ENCODE measurements around the gene SLX4IP. TPM values are rescaled to one million over a fixed set of nuclear protein-coding genes. Genes with fewer than 3 reads are reported as not detected.

SLX4IP gene
- total and polyA plus RNA-seq, 2 of the 13 experiments (the other 11 are each of a cell fraction or from before 2014, with no cell fraction given): 3.6 to 7.3 TPM

GRCh38 chr20:10553326-10553984 lies 118.3 kb downstream of the SLX4IP start (continued):
- TF ChIP-seq DMTF1 (CRISPR knock-in tag; IDR thresholded peaks at IDR 0.05) (no peak), ZNF530 (CRISPR knock-in tag; IDR thresholded peaks at IDR 0.05; ENCODE audit: low read depth) (no peak), NBN (conservative IDR thresholded peaks at IDR 0.05) (no peak), RCOR2 (CRISPR knock-in tag; IDR thresholded peaks at IDR 0.05) (peak; percentile 24; the same call in 1 of the 2 replicates), YY1 (IDR thresholded peaks at IDR 0.05; ENCODE audit: insufficient read depth, insufficient replicate concordance, low read depth, low read length) (peak; percentile 28), SETDB1 (CRISPR knock-in tag; IDR thresholded peaks at IDR 0.05; ENCODE audit: borderline replicate concordance) (no peak), KDM6A (CRISPR knock-in tag; IDR thresholded peaks at IDR 0.05; ENCODE audit: low read depth) (no peak), ZNF572 (CRISPR knock-in tag; IDR thresholded peaks at IDR 0.05) (no peak), ZSCAN25 (CRISPR knock-in tag; IDR thresholded peaks at IDR 0.05) (no peak), ZFP36L2 (CRISPR knock-in tag; IDR thresholded peaks at IDR 0.05) (no peak; the same call in 1 of the 2 replicates), ZNF468 (CRISPR knock-in tag; IDR thresholded peaks at IDR 0.05) (no peak), AFF4 (CRISPR knock-in tag; IDR thresholded peaks at IDR 0.05) (no peak)
- TF ChIP-seq, protein P1, sequence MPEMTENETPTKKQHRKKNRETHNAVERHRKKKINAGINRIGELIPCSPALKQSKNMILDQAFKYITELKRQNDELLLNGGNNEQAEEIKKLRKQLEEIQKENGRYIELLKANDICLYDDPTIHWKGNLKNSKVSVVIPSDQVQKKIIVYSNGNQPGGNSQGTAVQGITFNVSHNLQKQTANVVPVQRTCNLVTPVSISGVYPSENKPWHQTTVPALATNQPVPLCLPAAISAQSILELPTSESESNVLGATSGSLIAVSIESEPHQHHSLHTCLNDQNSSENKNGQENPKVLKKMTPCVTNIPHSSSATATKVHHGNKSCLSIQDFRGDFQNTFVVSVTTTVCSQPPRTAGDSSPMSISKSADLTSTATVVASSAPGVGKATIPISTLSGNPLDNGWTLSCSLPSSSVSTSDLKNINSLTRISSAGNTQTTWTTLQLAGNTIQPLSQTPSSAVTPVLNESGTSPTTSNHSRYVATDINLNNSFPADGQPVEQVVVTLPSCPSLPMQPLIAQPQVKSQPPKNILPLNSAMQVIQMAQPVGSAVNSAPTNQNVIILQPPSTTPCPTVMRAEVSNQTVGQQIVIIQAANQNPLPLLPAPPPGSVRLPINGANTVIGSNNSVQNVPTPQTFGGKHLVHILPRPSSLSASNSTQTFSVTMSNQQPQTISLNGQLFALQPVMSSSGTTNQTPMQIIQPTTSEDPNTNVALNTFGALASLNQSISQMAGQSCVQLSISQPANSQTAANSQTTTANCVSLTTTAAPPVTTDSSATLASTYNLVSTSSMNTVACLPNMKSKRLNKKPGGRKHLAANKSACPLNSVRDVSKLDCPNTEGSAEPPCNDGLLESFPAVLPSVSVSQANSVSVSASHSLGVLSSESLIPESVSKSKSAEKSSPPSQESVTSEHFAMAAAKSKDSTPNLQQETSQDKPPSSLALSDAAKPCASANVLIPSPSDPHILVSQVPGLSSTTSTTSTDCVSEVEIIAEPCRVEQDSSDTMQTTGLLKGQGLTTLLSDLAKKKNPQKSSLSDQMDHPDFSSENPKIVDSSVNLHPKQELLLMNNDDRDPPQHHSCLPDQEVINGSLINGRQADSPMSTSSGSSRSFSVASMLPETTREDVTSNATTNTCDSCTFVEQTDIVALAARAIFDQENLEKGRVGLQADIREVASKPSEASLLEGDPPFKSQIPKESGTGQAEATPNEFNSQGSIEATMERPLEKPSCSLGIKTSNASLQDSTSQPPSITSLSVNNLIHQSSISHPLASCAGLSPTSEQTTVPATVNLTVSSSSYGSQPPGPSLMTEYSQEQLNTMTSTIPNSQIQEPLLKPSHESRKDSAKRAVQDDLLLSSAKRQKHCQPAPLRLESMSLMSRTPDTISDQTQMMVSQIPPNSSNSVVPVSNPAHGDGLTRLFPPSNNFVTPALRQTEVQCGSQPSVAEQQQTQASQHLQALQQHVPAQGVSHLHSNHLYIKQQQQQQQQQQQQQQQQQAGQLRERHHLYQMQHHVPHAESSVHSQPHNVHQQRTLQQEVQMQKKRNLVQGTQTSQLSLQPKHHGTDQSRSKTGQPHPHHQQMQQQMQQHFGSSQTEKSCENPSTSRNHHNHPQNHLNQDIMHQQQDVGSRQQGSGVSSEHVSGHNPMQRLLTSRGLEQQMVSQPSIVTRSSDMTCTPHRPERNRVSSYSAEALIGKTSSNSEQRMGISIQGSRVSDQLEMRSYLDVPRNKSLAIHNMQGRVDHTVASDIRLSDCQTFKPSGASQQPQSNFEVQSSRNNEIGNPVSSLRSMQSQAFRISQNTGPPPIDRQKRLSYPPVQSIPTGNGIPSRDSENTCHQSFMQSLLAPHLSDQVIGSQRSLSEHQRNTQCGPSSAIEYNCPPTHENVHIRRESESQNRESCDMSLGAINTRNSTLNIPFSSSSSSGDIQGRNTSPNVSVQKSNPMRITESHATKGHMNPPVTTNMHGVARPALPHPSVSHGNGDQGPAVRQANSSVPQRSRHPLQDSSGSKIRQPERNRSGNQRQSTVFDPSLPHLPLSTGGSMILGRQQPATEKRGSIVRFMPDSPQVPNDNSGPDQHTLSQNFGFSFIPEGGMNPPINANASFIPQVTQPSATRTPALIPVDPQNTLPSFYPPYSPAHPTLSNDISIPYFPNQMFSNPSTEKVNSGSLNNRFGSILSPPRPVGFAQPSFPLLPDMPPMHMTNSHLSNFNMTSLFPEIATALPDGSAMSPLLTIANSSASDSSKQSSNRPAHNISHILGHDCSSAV (CRISPR knock-in tag; IDR thresholded peaks at IDR 0.05; ENCODE audit: borderline replicate concordance): no peak
- TF ChIP-seq, protein P2, sequence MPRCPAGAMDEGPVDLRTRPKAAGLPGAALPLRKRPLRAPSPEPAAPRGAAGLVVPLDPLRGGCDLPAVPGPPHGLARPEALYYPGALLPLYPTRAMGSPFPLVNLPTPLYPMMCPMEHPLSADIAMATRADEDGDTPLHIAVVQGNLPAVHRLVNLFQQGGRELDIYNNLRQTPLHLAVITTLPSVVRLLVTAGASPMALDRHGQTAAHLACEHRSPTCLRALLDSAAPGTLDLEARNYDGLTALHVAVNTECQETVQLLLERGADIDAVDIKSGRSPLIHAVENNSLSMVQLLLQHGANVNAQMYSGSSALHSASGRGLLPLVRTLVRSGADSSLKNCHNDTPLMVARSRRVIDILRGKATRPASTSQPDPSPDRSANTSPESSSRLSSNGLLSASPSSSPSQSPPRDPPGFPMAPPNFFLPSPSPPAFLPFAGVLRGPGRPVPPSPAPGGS (CRISPR knock-in tag; IDR thresholded peaks at IDR 0.05): no peak
